H9 (cell line): ENCODE results near the gene TSSC4. TPM values are rescaled to one million over a fixed set of nuclear protein-coding genes. Genes with fewer than 3 reads are reported as not detected.
A peak's percentile ranks its signal among the peaks of the same experiment; 100 is the strongest.

Experiments
- DNase-seq: peaks from one replicate; pipeline ENCODE4 v3.0.0-alpha.2; 2017
- H2AFZ ChIP-seq: one replicate; pipeline ENCODE4 v1.6.1; 2013; ENCODE audit warnings: mild to moderate bottlenecking, low read length, control low read depth, moderate library complexity
- H2AK5ac ChIP-seq: 2 replicates; pipeline ENCODE4 v1.6.1; 2013; ENCODE audit warnings: low read length, control low read depth, mixed read lengths; ENCODE audit not compliant: insufficient read length
- H2BK120ac ChIP-seq: one replicate; pipeline ENCODE4 v1.6.1; 2013; ENCODE audit warnings: low read depth, mild to moderate bottlenecking, low read length, control low read depth, inconsistent platforms; ENCODE audit not compliant: poor library complexity, severe bottlenecking
- H2BK12ac ChIP-seq: 2 replicates; pipeline ENCODE4 v1.6.1; 2013; ENCODE audit warnings: low read length, control low read depth, mixed read lengths, low read depth; ENCODE audit not compliant: insufficient read length
- H2BK15ac ChIP-seq: 2 replicates; pipeline ENCODE4 v1.6.1; 2013; ENCODE audit warnings: low read depth, low read length, control low read depth
- H2BK20ac ChIP-seq: one replicate; pipeline ENCODE4 v1.6.1; 2013; ENCODE audit warnings: low read depth, mild to moderate bottlenecking, low read length, control low read depth, inconsistent platforms; ENCODE audit not compliant: poor library complexity, severe bottlenecking
- H2BK5ac ChIP-seq: 2 replicates; pipeline ENCODE4 v1.6.1; 2013; ENCODE audit warnings: low read length, control low read depth, mixed read lengths; ENCODE audit not compliant: insufficient read length
- H3K14ac ChIP-seq: 2 replicates; pipeline ENCODE4 v1.6.1; 2013; ENCODE audit warnings: low read length, control low read depth; ENCODE audit not compliant: insufficient read depth
- H3K18ac ChIP-seq: 2 replicates; pipeline ENCODE4 v1.6.1; 2013; ENCODE audit warnings: low read depth, mild to moderate bottlenecking, mixed read lengths, low read length, control low read depth; ENCODE audit not compliant: insufficient read length
- H3K23ac ChIP-seq: 2 replicates; pipeline ENCODE4 v1.6.1; 2013; ENCODE audit warnings: low read length, control low read depth, mixed read lengths, low read depth; ENCODE audit not compliant: insufficient read length
- H3K23me2 ChIP-seq: 2 replicates; pipeline ENCODE4 v1.6.1; 2013; ENCODE audit warnings: low read depth, mild to moderate bottlenecking, mixed read lengths, low read length, control low read depth; ENCODE audit not compliant: insufficient read length, poor library complexity, severe bottlenecking
- H3K27ac ChIP-seq: 2 replicates; pipeline ENCODE4 v1.5.1; 2013; ENCODE audit warnings: low read length, control low read depth, mixed read lengths, low read depth; ENCODE audit not compliant: insufficient read length
- H3K27me3 ChIP-seq: 2 replicates; pipeline ENCODE4 v1.6.1; 2013; ENCODE audit warnings: low read length, control low read depth, inconsistent platforms; ENCODE audit not compliant: insufficient read depth
- H3K4ac ChIP-seq: 2 replicates; pipeline ENCODE4 v1.6.1; 2013; ENCODE audit warnings: low read depth, mild to moderate bottlenecking, control low read depth, inconsistent platforms, low read length, moderate library complexity
- H3K4me1 ChIP-seq: 2 replicates; pipeline ENCODE4 v1.6.1; 2013; ENCODE audit warnings: low read length, control low read depth, inconsistent platforms; ENCODE audit not compliant: insufficient read depth
- H3K4me2 ChIP-seq: 2 replicates; pipeline ENCODE4 v1.6.1; 2013; ENCODE audit warnings: low read length, control low read depth, mixed read lengths; ENCODE audit not compliant: insufficient read length, insufficient read depth
- H3K56ac ChIP-seq: 2 replicates; pipeline ENCODE4 v1.6.1; 2013; ENCODE audit warnings: low read depth, mild to moderate bottlenecking, mixed read lengths, low read length, control low read depth; ENCODE audit not compliant: insufficient read length
- H3K79me1 ChIP-seq: 2 replicates; pipeline ENCODE4 v1.6.1; 2013; ENCODE audit warnings: low read depth, mild to moderate bottlenecking, moderate library complexity, low read length, control low read depth, inconsistent platforms; ENCODE audit not compliant: insufficient read depth, poor library complexity, severe bottlenecking
- H3K79me2 ChIP-seq: 2 replicates; pipeline ENCODE4 v1.6.1; 2013; ENCODE audit warnings: low read length, control low read depth, inconsistent platforms; ENCODE audit not compliant: insufficient read depth
- H3K9ac ChIP-seq: 2 replicates; pipeline ENCODE4 v1.6.1; 2013; ENCODE audit warnings: low read length, control low read depth, mixed read lengths; ENCODE audit not compliant: insufficient read length; ENCODE audit errors: extremely low read depth
- H3K9me3 ChIP-seq: one replicate; pipeline ENCODE4 v1.6.1; 2013; ENCODE audit warnings: low read depth, low read length, inconsistent platforms; ENCODE audit not compliant: control insufficient read depth
- H3T11ph ChIP-seq: one replicate; pipeline ENCODE4 v1.6.1; 2013; ENCODE audit warnings: mild to moderate bottlenecking, low read length, control low read depth, inconsistent platforms
- H4K20me1 ChIP-seq: one replicate; pipeline ENCODE4 v1.6.1; 2013; ENCODE audit not compliant: control insufficient read depth, insufficient read length, insufficient read depth
- H4K5ac ChIP-seq: 2 replicates; pipeline ENCODE4 v1.6.1; 2013; ENCODE audit warnings: low read depth, mild to moderate bottlenecking, mixed read lengths, low read length, control low read depth; ENCODE audit not compliant: insufficient read length
- H4K8ac ChIP-seq: replicated peaks from 2 replicates; pipeline ENCODE4 v1.6.1; 2013; ENCODE audit warnings: low read length, control low read depth, mixed read lengths, low read depth; ENCODE audit not compliant: insufficient read length
- H4K91ac ChIP-seq: 2 replicates; pipeline ENCODE4 v1.6.1; 2013; ENCODE audit warnings: low read depth, mild to moderate bottlenecking, moderate library complexity, mixed read lengths, low read length, control low read depth; ENCODE audit not compliant: insufficient read length
- H3K27ac Mint-ChIP-seq, 3 experiments: 2 replicates in 2 of 3; 3 replicates in 1 of 3; pipeline ENCODE4 v1.8.0; 2020 to 2021; ENCODE audit warnings: mixed read lengths in 3 of 3, mild to moderate bottlenecking in 1 of 3, moderate library complexity in 1 of 3
- H3K27me3 Mint-ChIP-seq: 2 replicates; pipeline ENCODE4 v1.8.0; 2021; ENCODE audit warnings: low read depth, mild to moderate bottlenecking, moderate library complexity, mixed read lengths
- H3K36me3 Mint-ChIP-seq, 3 experiments: 2 replicates in 2 of 3; 3 replicates in 1 of 3; pipeline ENCODE4 v1.8.0; 2020 to 2021; ENCODE audit warnings: low read depth in 3 of 3, mixed read lengths in 3 of 3; ENCODE audit not compliant: insufficient read depth in 1 of 3
- H3K4me1 Mint-ChIP-seq, 2 experiments: 2 replicates each; pipeline ENCODE4 v1.8.0; 2020; ENCODE audit warnings: mixed read lengths in 2 of 2
- H3K4me3 Mint-ChIP-seq, 2 experiments: 2 replicates in 1 of 2; 3 replicates in 1 of 2; pipeline ENCODE4 v1.8.0; 2020 to 2021; ENCODE audit warnings: mild to moderate bottlenecking in 2 of 2, mixed read lengths in 2 of 2, moderate library complexity in 1 of 2
- H3K9me3 Mint-ChIP-seq, 2 experiments: 2 replicates in 1 of 2; 3 replicates in 1 of 2; pipeline ENCODE4 v1.8.0; 2020; ENCODE audit warnings: mild to moderate bottlenecking in 2 of 2, mixed read lengths in 2 of 2, moderate library complexity in 1 of 2
- CTCF ChIP-seq: fragments of 200-600 bp; sonication (generic); conservative IDR thresholded peaks from 3 replicates; pipeline ENCODE4 v1.8.0; 2021; ENCODE audit warnings: antibody characterized with exemption, mild to moderate bottlenecking
- WGBS: extraction: QIAGEN DNeasy Blood & Tissue Kit; methylation state at CpG from one replicate; pipeline ENCODE4 v1.1.7; 2013; ENCODE audit warnings: missing lambda C conversion rate, low lambda C conversion rate, mixed read lengths; ENCODE audit not compliant: insufficient read length; ENCODE audit errors: extremely low coverage; 5-methylcytosine and 5-hydroxymethylcytosine counted together
- total RNA-seq: library from RNA; stranded (reverse); gene quantifications from 2 replicates; pipeline ENCODE4 v1.2.1, GENCODE V29; 2021

Gene TSSC4
- total RNA-seq, 1 experiment from 2014 or later = 51.0 TPM

DNA sequence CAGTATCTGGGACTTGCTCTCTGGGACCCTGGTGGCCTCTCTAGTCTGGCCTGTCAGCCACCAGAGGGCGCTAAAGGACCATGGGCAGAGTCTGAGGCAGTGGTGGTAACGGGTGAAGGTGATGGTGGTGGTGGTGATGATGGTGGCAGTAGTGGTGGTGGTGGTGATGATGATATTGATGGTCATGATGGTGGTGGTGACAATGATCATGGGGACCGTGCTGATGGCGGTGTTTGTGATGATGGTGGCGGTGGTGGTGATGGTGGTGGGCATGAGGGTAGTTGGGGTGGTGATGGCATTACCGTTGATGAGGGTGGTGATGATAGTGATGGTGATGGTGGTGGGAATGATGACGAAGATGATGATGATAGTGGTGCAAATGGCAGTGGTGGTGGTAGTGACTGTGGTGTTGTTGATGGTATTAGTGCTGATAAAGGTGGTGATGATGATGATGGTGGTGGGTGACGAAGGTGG, 27.8 kb downstream of the TSSC4 start:
- no peak overlapping the region for H4K5ac ChIP-seq

More for the DNA sequence above, 27.8 kb downstream of the TSSC4 start:
- H3K4me1 Mint-ChIP-seq = no peaks in the 10 kb centered on the region
- Histone ChIP-seq H3K27ac (no peak overlapping the region), H4K91ac (no peak overlapping the region), H2BK20ac (no peak overlapping the region), H4K8ac (no peak overlapping the region), H3K9me3 (no peaks in the 10 kb centered on the region), H2AFZ (no peak overlapping the region), H2AK5ac (no peak overlapping the region), H3K79me1 (no peaks in the 10 kb centered on the region), H3K23ac (no peak overlapping the region), H3K79me2 (no peaks in the 10 kb centered on the region), H3K4ac (no peak overlapping the region), H3K27me3 (no peaks in the 10 kb centered on the region; the same call in 1 of the 2 replicates), H2BK12ac (no peak overlapping the region), H3T11ph (no peak overlapping the region), H3K14ac (no peak overlapping the region), H3K23me2 (no peaks in the 10 kb centered on the region), H3K9ac (no peak overlapping the region), H2BK120ac (no peak overlapping the region), H3K4me2 (no peak overlapping the region), H4K20me1 (no peaks in the 10 kb centered on the region), H3K4me1 (no peaks in the 10 kb centered on the region), H3K18ac (no peak overlapping the region), H2BK15ac (no peak overlapping the region), H2BK5ac (no peak overlapping the region), H3K56ac (no peak overlapping the region)
- TF ChIP-seq CTCF = peak; percentile 88
- 100% methylated on average over 1 of the region's 8 CpGs for WGBS
- no peak overlapping the region for H3K4me3 Mint-ChIP-seq
- H3K27me3 Mint-ChIP-seq = peaks cover 24% of the 10 kb centered on the region
- DNase-seq = peak; percentile 74
- H3K9me3 Mint-ChIP-seq = no peaks in the 10 kb centered on the region; a peak in 2 of 5 replicates
- no peak overlapping the region for H3K27ac Mint-ChIP-seq
- no peaks in the 10 kb centered on the region for H3K36me3 Mint-ChIP-seq
